GM12875 (cell line): ENCODE measurements around the gene GRAMD2A.
A peak's percentile ranks its signal among the peaks of the same experiment; 100 is the strongest.

Source experiments
- H3K4me3 ChIP-seq: one replicate; pipeline ENCODE4 v1.5.1; 2011; ENCODE audit warnings: low read depth, low read length, control low read depth
- CTCF ChIP-seq: IDR thresholded peaks from 2 replicates; pipeline ENCODE4 v1.5.1; 2011; ENCODE audit warnings: low read depth, mild to moderate bottlenecking, control low read depth, inconsistent platforms, low read length, moderate library complexity, borderline replicate concordance; ENCODE audit not compliant: insufficient read depth

Gene GRAMD2A

GRCh38 chr15:72236381-72237003 lies 38.9 kb upstream of the GRAMD2A start:
- no peak overlapping the region for H3K4me3 ChIP-seq

GRCh38 chr15:72235298-72235697 lies 37.7 kb upstream of the GRAMD2A start:
- TF ChIP-seq CTCF: no peak
- H3K4me3 ChIP-seq: no peak overlapping the region

More at GRCh38 chr15:72236381-72237003, 38.9 kb upstream of the GRAMD2A start:
- TF ChIP-seq CTCF: no peak

- H3K4me3 ChIP-seq: no peak overlapping the region
- TF ChIP-seq CTCF: no peak
Observed at GRCh38 chr15:72233769-72234168, 36.2 kb upstream of the GRAMD2A start.

GRCh38 chr15:72231833-72232478 lies 34.4 kb upstream of the GRAMD2A start:
- peak overlapping the region; percentile 99 for H3K4me3 ChIP-seq

GRCh38 chr15:72231066-72231832 lies 33.7 kb upstream of the GRAMD2A start, which contains the start of gene PKM:
Gene PKM, minus strand, starts transcription at chr15:72231190. Its CDS starts 12,093 bp downstream, at chr15:72219097.
- no peak for TF ChIP-seq CTCF
- H3K4me3 ChIP-seq: peak within 1 kb of the TSS; percentile 99

More at GRCh38 chr15:72231833-72232478, 34.4 kb upstream of the GRAMD2A start:
- TF ChIP-seq CTCF: no peak

- TF ChIP-seq CTCF: no peak
- peak overlapping the region; percentile 99 for H3K4me3 ChIP-seq
Observed at GRCh38 chr15:72230197-72231065, 32.8 kb upstream of the GRAMD2A start.
